Cardiac muscle cell (in vitro differentiated cells and primary cell): Measurements from ENCODE around the gene CPNE4. TPM values are rescaled to one million over a fixed set of nuclear protein-coding genes. Genes with fewer than 3 reads are reported as not detected.

ENCODE experiments used
- DNase-seq, 2 donors: peaks; one replicate each; pipeline versions ENCODE4 v3.0.0 to v3.0.0-alpha.2; 2010 to 2017; ENCODE audit warnings: low read depth in 1 of 2, low spot score in 1 of 2
- H3K27ac ChIP-seq: fragments of 200-600 bp; sonication (generic); 2 replicates; pipeline ENCODE4 v1.5.1; 2016
- H3K27me3 ChIP-seq: fragments of 200-600 bp; sonication (generic); 2 replicates; pipeline ENCODE4 v1.6.0; 2016; ENCODE audit warnings: control low read depth
- H3K36me3 ChIP-seq: fragments of 200-600 bp; sonication (generic); 2 replicates; pipeline ENCODE4 v1.5.1; 2016; ENCODE audit warnings: control low read depth
- H3K4me1 ChIP-seq: fragments of 200-600 bp; sonication (generic); 2 replicates; pipeline ENCODE4 v1.8.1; 2017; ENCODE audit warnings: low read depth, mild to moderate bottlenecking, mixed run types
- H3K4me3 ChIP-seq: fragments of 200-600 bp; sonication (generic); 2 replicates; pipeline ENCODE4 v1.5.1; 2016; ENCODE audit warnings: mild to moderate bottlenecking
- H3K9me3 ChIP-seq: fragments of 200-600 bp; sonication (generic); 2 replicates; pipeline ENCODE4 v1.5.1; 2017; ENCODE audit warnings: low read depth, mild to moderate bottlenecking, control low read depth
- polyA plus RNA-seq: library from polyadenylated mRNA; unstranded; fragments of >200 nt; fragmentation: Nextera tagmentation; extraction: Ambion mirVana; gene quantifications from 2 replicates; pipeline ENCODE4 v1.2.1, GENCODE V29; 2016
- total RNA-seq: library from RNA; depleted of rRNA; stranded (reverse); fragments of >200 nt; gene quantifications from 2 replicates; pipeline ENCODE4 v1.2.3, GENCODE V29; 2016
- TF ChIP-seq, protein P1 (sequence below): IDR thresholded peaks from 2 replicates; pipeline ENCODE4 v1.5.1; 2012; ENCODE audit warnings: low read depth, mild to moderate bottlenecking, low read length

The CPNE4 gene
- total and polyA plus RNA-seq, 2 experiments from 2014 or later = 3.3 to 7.6 TPM

DNA sequence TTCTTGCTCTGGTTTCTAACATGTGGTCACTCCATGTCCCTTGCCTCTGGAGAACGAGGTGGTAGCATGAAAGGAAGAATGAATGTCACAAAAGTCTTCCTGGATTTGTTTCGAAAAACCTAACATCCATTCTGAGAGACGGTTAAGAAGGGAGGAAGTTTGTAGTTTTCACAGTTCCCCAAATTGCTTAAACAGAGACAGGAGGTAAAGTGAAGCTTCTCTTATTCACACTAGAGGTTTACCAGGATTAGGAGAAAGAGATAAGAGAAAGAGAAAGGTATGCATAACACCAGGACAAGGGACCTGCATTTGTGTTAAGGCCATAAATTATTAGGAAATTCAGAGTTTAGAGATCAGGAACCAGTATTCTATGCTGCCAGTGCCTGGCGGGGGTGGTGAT, 228.1 kb downstream of the CPNE4 start:
- H3K36me3 ChIP-seq = no peaks in the 10 kb centered on the region
- H3K27me3 ChIP-seq = no peaks in the 10 kb centered on the region
- H3K27ac ChIP-seq = no peak overlapping the region
- H3K4me3 ChIP-seq = no peak overlapping the region
- peaks cover 5% of the 10 kb centered on the region for H3K4me1 ChIP-seq
- no peaks in the 10 kb centered on the region for H3K9me3 ChIP-seq
- no peak for DNase-seq
- TF ChIP-seq, protein P1, sequence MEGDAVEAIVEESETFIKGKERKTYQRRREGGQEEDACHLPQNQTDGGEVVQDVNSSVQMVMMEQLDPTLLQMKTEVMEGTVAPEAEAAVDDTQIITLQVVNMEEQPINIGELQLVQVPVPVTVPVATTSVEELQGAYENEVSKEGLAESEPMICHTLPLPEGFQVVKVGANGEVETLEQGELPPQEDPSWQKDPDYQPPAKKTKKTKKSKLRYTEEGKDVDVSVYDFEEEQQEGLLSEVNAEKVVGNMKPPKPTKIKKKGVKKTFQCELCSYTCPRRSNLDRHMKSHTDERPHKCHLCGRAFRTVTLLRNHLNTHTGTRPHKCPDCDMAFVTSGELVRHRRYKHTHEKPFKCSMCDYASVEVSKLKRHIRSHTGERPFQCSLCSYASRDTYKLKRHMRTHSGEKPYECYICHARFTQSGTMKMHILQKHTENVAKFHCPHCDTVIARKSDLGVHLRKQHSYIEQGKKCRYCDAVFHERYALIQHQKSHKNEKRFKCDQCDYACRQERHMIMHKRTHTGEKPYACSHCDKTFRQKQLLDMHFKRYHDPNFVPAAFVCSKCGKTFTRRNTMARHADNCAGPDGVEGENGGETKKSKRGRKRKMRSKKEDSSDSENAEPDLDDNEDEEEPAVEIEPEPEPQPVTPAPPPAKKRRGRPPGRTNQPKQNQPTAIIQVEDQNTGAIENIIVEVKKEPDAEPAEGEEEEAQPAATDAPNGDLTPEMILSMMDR = no peak

DNA sequence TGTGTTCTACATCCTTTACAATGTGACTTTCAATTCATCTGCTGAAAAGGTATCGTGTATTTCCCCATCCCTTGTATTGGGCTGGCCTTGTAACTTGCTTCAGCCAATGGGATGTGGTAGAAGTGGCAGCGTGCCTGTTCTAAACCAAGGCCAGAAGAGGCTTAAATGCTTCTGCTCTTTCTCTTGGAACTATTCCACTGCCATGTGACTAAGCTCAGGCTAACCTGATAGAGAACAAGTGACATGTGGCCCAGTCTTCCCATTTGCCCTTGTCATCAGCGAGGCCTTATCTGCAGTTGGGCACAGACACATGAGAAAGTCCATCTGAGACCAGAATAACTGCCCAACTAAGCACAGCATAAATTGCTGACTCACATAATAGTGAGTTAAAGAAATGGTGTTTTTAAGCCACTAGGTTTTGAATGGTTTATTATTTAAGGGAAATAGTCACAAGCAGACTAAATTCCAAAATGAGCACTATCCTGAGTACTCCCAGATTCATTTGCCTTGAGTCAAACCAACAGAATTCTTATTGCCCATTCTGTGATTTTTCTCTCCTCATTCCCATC, 230.2 kb downstream of the CPNE4 start:
- H3K4me3 ChIP-seq = no peak overlapping the region
- no peaks in the 10 kb centered on the region for H3K27me3 ChIP-seq
- H3K9me3 ChIP-seq = no peaks in the 10 kb centered on the region
- peak; percentile 27 to 37 for DNase-seq
- TF ChIP-seq, protein P1 = no peak
- H3K27ac ChIP-seq = no peak overlapping the region
- no peaks in the 10 kb centered on the region for H3K36me3 ChIP-seq
- H3K4me1 ChIP-seq = no peaks in the 10 kb centered on the region

DNA sequence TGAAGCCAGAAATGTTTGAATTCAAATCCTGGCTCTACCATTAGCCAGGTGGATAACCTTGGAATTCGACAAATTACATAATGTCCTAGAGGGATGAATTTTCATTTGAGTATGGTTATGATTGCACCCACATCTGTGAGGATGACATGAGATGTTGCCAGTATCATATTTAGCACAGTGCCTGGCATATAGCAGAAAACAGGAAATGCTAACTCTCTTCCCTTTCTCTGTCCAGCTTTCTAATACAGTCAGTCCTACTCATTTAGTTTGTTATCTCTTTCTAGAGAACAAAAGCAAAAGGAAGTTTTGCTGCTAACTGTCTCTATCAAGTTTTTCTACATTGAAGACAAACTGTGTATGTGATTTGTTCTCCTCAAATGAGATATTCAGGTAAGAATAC, 231.7 kb downstream of the CPNE4 start:
- no peak overlapping the region for H3K4me3 ChIP-seq
- H3K27ac ChIP-seq = no peak overlapping the region
- H3K36me3 ChIP-seq = no peaks in the 10 kb centered on the region
- TF ChIP-seq, protein P1 = no peak
- no peaks in the 10 kb centered on the region for H3K27me3 ChIP-seq
- no peaks in the 10 kb centered on the region for H3K9me3 ChIP-seq
- H3K4me1 ChIP-seq = no peaks in the 10 kb centered on the region
- no peak for DNase-seq

DNA sequence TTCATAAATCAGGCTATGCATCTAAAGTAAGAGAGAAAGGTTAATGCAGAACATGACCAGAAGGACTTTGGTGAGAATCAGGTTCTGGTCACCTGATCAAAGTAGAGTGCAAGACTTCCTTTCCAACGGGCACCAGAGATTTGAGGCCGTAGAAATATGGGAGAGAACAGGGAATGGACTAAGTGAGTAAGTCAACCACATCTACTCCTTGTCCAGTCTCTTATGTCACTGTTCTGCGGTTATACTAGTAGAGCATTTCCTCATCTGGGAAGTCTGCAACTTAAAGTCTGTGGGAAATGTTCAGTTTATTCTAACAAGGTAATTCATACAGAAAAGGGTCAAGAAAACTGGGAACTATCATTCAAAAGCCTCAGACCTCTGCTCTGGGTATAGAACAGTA, 232.8 kb downstream of the CPNE4 start:
- Histone ChIP-seq H3K27ac (no peak overlapping the region), H3K36me3 (no peaks in the 10 kb centered on the region), H3K9me3 (no peaks in the 10 kb centered on the region), H3K4me1 (no peaks in the 10 kb centered on the region), H3K4me3 (no peak overlapping the region), H3K27me3 (no peaks in the 10 kb centered on the region)
- no peak for DNase-seq
- TF ChIP-seq, protein P1 = no peak

DNA sequence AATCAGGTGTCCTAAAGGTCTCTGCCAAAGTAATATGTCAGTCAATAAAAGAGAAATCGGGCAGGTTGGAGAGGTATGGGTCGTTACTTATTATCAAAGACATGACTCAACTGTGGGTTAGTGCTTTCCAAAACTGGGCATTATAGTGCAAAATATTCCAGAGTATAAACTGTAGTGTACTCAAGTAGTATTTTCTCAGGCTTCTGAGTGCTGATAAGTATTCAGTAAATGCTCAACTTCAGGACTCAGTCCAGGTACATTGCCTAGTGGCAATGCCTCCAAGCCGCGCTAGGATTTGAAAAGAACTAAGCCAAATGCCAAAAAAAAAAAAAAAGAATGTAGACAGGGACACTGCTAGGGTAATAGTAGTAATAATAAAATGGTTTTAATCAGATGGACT, 233.2 kb downstream of the CPNE4 start:
- H3K27me3 ChIP-seq = no peaks in the 10 kb centered on the region
- H3K4me3 ChIP-seq = no peak overlapping the region
- no peak for DNase-seq
- no peaks in the 10 kb centered on the region for H3K36me3 ChIP-seq
- TF ChIP-seq, protein P1 = no peak
- H3K4me1 ChIP-seq = no peaks in the 10 kb centered on the region
- H3K27ac ChIP-seq = no peak overlapping the region
- H3K9me3 ChIP-seq = no peaks in the 10 kb centered on the region
